Lower lobe of right lung (tissue), 2 donors: Measurements from ENCODE around the gene PYY. TPM values are rescaled to one million over a fixed set of nuclear protein-coding genes. Genes with fewer than 3 reads are reported as not detected.

ENCODE experiments used
- ATAC-seq, 2 donors: fragments of 200-7000 bp; cut with Tn5 transposase; one replicate each; pipeline ENCODE4 v1.9.1; 2020 to 2022; ENCODE audit warnings: mild to moderate bottlenecking in 2 of 2, moderate library complexity in 2 of 2
- DNase-seq: peaks from one replicate; pipeline ENCODE4 v3.0.0-alpha.2; 2020
- H3K27ac ChIP-seq: fragments of 200-600 bp; one replicate; pipeline ENCODE4 v1.8.0; 2022
- H3K27me3 ChIP-seq: fragments of 200-600 bp; one replicate; pipeline ENCODE4 v1.8.0; 2022; ENCODE audit warnings: low read depth
- H3K36me3 ChIP-seq: fragments of 200-600 bp; one replicate; pipeline ENCODE4 v1.8.0; 2022; ENCODE audit warnings: mild to moderate bottlenecking
- H3K4me1 ChIP-seq: fragments of 200-600 bp; one replicate; pipeline ENCODE4 v1.8.0; 2022
- H3K4me3 ChIP-seq: fragments of 200-600 bp; one replicate; pipeline ENCODE4 v1.8.0; 2022; ENCODE audit warnings: mild to moderate bottlenecking
- H3K9me3 ChIP-seq: fragments of 200-600 bp; one replicate; pipeline ENCODE4 v1.8.0; 2022
- CTCF ChIP-seq: fragments of 200-600 bp; IDR thresholded peaks from one replicate; pipeline ENCODE4 v1.8.0; 2022; ENCODE audit warnings: antibody characterized with exemption, mild to moderate bottlenecking
- intact Hi-C: fragments of 100-400 bp; cut with DNase I; formaldehyde crosslinking; loops from one replicate; pipeline ENCODE4 v1.11.0; 2022
- total RNA-seq: library from RNA; stranded (reverse); fragmentation: NEBNext Ultra II Directional; extraction: Animal tissue kit (Norgen Biotek cat#: 25700); gene quantifications from one replicate; pipeline ENCODE4 v1.2.1, GENCODE V29; 2021
- donor health status: DM: no; HTN: yes; CAD: no; lungs with severe emphysema.

The PYY gene
- total RNA-seq, 1 donor from 2014 or later: not detected

GRCh38 chr17:43916385-43916784, 37.4 kb downstream of the PYY start:
- DNase-seq: no peak
- intact Hi-C loops: no loop called here
- no peaks in the 10 kb centered on the region for H3K36me3 ChIP-seq
- H3K27ac ChIP-seq: no peak overlapping the region
- TF ChIP-seq CTCF: no peak
- no peak for ATAC-seq
- peaks cover 11% of the 10 kb centered on the region for H3K4me1 ChIP-seq
- no peaks in the 10 kb centered on the region for H3K9me3 ChIP-seq
- H3K4me3 ChIP-seq: no peak overlapping the region
- peaks cover 6% of the 10 kb centered on the region for H3K27me3 ChIP-seq

- ATAC-seq: no peak
Measured at GRCh38 chr17:43915559-43915958, 38.2 kb downstream of the PYY start.

GRCh38 chr17:43914451-43914850, 39.3 kb downstream of the PYY start:
- no peaks in the 10 kb centered on the region for H3K36me3 ChIP-seq
- no peak for DNase-seq
- ATAC-seq: no peak
- no peak for TF ChIP-seq CTCF
- H3K27me3 ChIP-seq: peaks cover 8% of the 10 kb centered on the region
- no peak overlapping the region for H3K4me3 ChIP-seq
- no peaks in the 10 kb centered on the region for H3K9me3 ChIP-seq
- H3K27ac ChIP-seq: no peak overlapping the region
- peaks cover 11% of the 10 kb centered on the region for H3K4me1 ChIP-seq
- intact Hi-C loops: no loop called here

More at GRCh38 chr17:43915559-43915958, 38.2 kb downstream of the PYY start:
- Histone ChIP-seq H3K4me1 (peaks cover 11% of the 10 kb centered on the region), H3K9me3 (no peaks in the 10 kb centered on the region), H3K27me3 (peaks cover 6% of the 10 kb centered on the region), H3K27ac (no peak overlapping the region), H3K4me3 (no peak overlapping the region), H3K36me3 (no peaks in the 10 kb centered on the region)
- no peak for DNase-seq
- no peak for TF ChIP-seq CTCF
- intact Hi-C loops: no loop called here

GRCh38 chr17:43913584-43913983, 40.2 kb downstream of the PYY start:
- Histone ChIP-seq H3K27me3 (peaks cover 11% of the 10 kb centered on the region), H3K4me3 (no peak overlapping the region), H3K9me3 (no peaks in the 10 kb centered on the region), H3K27ac (no peak overlapping the region), H3K36me3 (no peaks in the 10 kb centered on the region), H3K4me1 (peaks cover 11% of the 10 kb centered on the region)
- no peak for DNase-seq
- ATAC-seq: no peak
- intact Hi-C loops: no loop called here
- TF ChIP-seq CTCF: no peak

- intact Hi-C loops: no loop called here
- H3K4me3 ChIP-seq: no peak overlapping the region
- TF ChIP-seq CTCF: no peak
- DNase-seq (no peak), ATAC-seq (no peak)
- H3K27me3 ChIP-seq: peaks cover 16% of the 10 kb centered on the region
- no peaks in the 10 kb centered on the region for H3K36me3 ChIP-seq
- H3K4me1 ChIP-seq: peaks cover 16% of the 10 kb centered on the region
- no peaks in the 10 kb centered on the region for H3K9me3 ChIP-seq
- H3K27ac ChIP-seq: no peak overlapping the region
Measured at GRCh38 chr17:43912635-43913304, 41.0 kb downstream of the PYY start.
